HG03108 (cell line): ENCODE data around the gene IFITM10.
A peak's percentile ranks its signal among the peaks of the same experiment; 100 is the strongest.

Experiments
- ATAC-seq: cut with Tn5 transposase; IDR thresholded peaks from one replicate; pipeline ENCODE4 v1.9.1; 2021; ENCODE audit warnings: moderate library complexity; ENCODE audit not compliant: unreplicated experiment

Gene IFITM10

GRCh38 chr11:1763796-1764661 is 13.6 kb upstream of the IFITM10 start, which contains the start of gene CTSD:
TSS of gene CTSD (minus strand) at chr11:1763927. CDS start at chr11:1763859, 68 bp downstream.
- ATAC-seq = peak; percentile 68

- ATAC-seq = peak; percentile 11
Observed at GRCh38 chr11:1763336-1763795, 13.0 kb upstream of the IFITM10 start.

GRCh38 chr11:1762537-1763302 is 12.3 kb upstream of the IFITM10 start:
- no peak for ATAC-seq

- ATAC-seq = no peak
Observed at GRCh38 chr11:1761857-1762536, 11.6 kb upstream of the IFITM10 start.

- no peak for ATAC-seq
Observed at GRCh38 chr11:1761110-1761856, 10.9 kb upstream of the IFITM10 start.

GRCh38 chr11:1760351-1761109 is 10.1 kb upstream of the IFITM10 start:
- no peak for ATAC-seq

DNA sequence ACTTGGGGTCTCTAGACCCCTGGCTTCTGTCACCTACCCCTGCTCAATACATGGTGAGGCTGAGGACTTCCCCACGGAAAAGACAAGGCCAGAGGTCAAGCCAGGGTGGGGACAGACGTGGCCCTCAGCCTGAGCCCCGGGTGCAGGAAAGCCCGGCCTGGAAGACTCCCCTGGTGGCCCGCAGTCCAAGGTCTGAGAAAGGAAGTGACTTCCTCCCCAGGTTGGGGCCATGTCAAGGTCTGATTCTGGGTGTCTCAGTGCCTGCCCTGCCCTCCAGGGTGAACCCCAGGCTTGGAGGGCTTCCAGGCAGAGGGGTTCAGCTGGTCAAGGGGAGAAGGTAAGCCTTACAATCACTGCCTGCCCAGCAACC is 9.4 kb upstream of the IFITM10 start:
- ATAC-seq = no peak

- ATAC-seq = no peak
Observed at GRCh38 chr11:1759151-1759850, 8.9 kb upstream of the IFITM10 start.

DNA sequence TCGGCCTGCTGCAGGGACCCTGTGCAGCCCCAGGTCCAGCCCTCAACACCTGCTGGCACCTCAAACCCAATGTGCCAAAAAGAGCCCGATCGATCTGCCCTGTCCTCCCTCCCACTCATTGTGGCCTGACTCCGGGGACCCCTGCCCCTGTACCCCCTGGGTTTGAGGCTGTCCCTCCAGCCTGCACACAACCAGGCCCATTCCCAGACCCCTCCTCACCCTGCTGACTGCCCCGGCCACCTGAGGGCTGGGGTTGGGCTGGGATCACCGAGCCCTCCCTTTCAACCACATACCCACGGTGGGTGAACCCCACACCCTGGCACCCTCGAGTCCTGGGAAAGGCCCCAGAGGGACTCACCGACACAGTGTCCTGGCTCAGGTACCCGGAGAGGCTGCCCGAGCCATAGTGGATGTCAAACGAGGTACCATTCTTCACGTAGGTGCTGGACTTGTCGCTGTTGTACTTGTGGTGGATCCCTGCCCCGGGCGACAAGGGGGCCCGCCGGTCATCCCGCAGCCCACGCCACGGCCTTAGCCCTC is 8.3 kb upstream of the IFITM10 start:
- ATAC-seq = no peak

GRCh38 chr11:1757861-1758610 is 7.6 kb upstream of the IFITM10 start:
- no peak for ATAC-seq

DNA sequence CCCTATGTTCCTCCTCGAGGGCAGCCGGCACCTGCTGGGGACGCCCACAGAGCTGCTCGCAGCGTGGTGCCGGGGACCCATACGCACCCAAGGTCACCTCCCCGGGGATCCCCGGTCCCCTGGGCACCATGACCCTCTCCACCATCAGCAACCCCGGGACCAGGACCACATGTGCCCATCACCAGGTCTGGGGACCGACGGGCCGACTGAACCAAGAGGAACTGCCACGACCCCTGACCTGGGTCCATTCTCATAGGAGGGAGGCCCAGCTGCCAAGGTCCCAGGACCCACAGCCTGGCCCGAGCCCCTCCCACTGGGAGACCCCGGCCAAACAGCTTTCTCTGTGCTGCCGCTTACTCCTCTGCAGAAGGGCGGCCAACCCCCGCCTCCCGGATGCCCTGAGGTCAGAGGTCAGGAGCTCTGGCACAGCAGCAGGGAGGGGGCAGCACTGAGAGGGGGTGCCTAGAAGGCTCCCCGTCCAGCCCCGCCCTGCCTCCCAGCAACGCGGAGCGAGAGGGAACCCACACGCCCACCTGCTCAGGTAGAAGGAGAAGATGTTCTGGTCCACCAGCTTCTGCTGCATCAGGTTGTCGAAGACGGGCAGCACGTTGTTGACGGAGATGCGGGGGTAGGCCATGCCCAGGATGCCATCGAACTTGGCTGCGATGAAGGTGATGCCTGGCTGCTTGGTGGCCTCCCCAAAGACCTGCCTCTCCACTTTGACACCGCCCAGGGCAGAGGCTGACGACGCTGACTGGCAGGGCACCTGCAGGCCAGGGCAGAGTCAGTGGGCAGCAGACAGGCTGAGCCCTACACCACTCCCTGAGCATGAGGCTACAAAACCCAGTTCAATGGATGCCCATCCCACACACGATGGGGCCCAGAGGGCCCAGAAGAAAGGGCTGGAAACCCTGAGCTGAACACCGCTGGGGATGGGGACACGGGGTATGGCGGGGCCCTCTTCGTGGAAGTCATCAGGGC is 6.7 kb upstream of the IFITM10 start:
- ATAC-seq = no peak

DNA sequence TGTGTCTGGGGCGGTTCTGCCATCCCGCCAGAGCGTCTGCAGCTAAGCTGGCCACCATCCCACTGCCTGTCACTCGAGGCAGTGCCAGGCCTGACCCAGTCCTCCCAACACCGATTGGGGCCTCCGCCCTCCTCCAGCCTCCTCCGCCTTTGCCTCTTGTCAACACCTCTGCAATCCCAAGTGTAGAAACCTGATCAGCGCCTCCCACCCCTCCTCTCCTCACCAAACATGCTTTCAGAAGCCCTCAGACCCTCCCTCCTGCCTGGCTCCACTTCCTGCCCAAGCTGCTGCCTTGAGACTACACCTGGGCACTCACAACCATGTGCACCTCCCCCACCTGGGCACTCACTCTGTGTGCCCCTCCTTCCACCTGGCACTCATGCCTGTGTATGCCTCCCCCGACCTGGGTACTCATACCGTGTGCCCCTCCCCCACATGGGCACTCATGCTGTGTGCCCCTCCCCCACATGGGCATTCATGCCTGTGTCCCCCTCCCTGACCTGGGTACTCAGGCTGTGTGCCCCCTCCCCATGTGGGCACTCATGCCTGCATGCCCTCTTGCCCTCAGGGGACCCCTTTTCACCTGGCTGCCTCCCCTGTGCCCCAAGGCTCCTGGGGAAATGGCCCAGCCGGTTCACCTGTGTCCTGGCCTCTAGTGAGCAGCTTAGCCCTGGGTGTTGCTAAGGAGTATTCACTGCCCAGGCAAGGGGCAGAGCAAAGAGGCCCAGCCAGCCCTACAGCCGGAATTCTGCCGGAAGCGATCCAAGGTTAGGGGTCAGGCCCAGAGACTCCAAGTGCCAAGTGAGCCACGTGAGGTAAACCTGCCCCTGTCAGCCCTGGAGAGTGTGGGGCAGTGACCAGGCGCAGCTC is 5.5 kb upstream of the IFITM10 start:
- ATAC-seq = no peak

- ATAC-seq = no peak
Observed at GRCh38 chr11:1755344-1755691, 4.9 kb upstream of the IFITM10 start.

- ATAC-seq = no peak
Observed at GRCh38 chr11:1754376-1755150, 4.2 kb upstream of the IFITM10 start.

DNA sequence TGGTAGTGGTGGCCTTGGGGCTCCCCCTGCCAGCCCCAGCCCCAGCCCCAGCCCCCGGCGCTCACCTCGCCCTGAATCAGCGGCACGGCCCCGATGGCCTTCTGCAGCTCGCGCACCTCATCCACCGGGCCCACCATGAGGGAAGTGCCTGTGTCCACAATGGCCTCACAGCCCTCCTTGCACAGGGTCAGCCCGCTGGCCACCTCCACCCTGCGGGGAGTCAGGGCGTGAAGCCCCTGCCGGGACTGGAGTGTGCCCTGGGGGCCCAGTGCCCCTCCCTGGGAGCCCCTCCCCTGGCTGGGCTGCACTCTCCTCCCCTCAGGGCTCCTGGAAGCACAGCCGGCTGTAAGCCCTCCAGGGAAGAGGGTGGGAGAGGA is 3.5 kb upstream of the IFITM10 start:
- no peak for ATAC-seq
